ENCODE measurements around the gene REPS2. TPM values are rescaled to one million over a fixed set of nuclear protein-coding genes. Genes with fewer than 3 reads are reported as not detected.

The REPS2 gene
- total RNA-seq, 1 donor from 2014 or later: 1.5 TPM

DNA sequence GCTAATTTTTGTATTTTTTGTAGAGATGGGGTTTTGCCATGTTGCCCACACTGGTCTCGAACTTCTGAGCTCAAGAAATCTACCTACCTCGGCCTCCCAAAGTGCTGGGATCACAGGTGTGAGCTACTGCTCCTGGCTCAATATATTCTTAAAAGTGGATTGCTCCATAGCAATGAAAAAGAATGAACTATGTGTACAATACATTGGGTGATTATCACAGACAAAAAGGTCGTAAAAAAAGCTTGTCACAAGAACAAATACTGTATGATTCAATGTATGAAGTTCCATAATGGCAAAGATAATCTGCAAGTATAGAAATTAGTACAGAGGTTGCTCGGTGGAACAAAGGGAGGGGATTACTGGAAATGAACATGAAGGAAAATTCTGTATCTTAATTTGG lies 70.7 kb downstream of the REPS2 start:
- no peak for DNase-seq (ENCODE audit: extremely low spot score, unreplicated experiment)
- H3K4me1 Mint-ChIP-seq (ENCODE audit: unreplicated experiment): no peaks in the 10 kb centered on the region
- no peak overlapping the region for H3K27ac Mint-ChIP-seq (ENCODE audit: unreplicated experiment)
- no peaks in the 10 kb centered on the region for H3K36me3 Mint-ChIP-seq (ENCODE audit: unreplicated experiment)
- H3K27me3 Mint-ChIP-seq (ENCODE audit: unreplicated experiment): no peaks in the 10 kb centered on the region
- no peaks in the 10 kb centered on the region for H3K9me3 Mint-ChIP-seq (ENCODE audit: unreplicated experiment)
- TF ChIP-seq, protein P1, sequence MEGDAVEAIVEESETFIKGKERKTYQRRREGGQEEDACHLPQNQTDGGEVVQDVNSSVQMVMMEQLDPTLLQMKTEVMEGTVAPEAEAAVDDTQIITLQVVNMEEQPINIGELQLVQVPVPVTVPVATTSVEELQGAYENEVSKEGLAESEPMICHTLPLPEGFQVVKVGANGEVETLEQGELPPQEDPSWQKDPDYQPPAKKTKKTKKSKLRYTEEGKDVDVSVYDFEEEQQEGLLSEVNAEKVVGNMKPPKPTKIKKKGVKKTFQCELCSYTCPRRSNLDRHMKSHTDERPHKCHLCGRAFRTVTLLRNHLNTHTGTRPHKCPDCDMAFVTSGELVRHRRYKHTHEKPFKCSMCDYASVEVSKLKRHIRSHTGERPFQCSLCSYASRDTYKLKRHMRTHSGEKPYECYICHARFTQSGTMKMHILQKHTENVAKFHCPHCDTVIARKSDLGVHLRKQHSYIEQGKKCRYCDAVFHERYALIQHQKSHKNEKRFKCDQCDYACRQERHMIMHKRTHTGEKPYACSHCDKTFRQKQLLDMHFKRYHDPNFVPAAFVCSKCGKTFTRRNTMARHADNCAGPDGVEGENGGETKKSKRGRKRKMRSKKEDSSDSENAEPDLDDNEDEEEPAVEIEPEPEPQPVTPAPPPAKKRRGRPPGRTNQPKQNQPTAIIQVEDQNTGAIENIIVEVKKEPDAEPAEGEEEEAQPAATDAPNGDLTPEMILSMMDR (IDR thresholded peaks at IDR 0.05): no peak
- no peak overlapping the region for H3K4me3 Mint-ChIP-seq (ENCODE audit: unreplicated experiment)

GRCh38 chrX:17020356-17020755 lies 73.9 kb downstream of the REPS2 start:
- peaks cover 2% of the 10 kb centered on the region for H3K27me3 Mint-ChIP-seq (ENCODE audit: unreplicated experiment)
- no peak for DNase-seq (ENCODE audit: extremely low spot score, unreplicated experiment)

GRCh38 chrX:17020851-17021821 lies 74.7 kb downstream of the REPS2 start:
- no peaks in the 10 kb centered on the region for H3K9me3 Mint-ChIP-seq (ENCODE audit: unreplicated experiment)
- TF ChIP-seq, protein P1 (IDR thresholded peaks at IDR 0.05): no peak
- H3K4me3 Mint-ChIP-seq (ENCODE audit: unreplicated experiment): no peak overlapping the region
- H3K27ac Mint-ChIP-seq (ENCODE audit: unreplicated experiment): no peak overlapping the region
- H3K4me1 Mint-ChIP-seq (ENCODE audit: unreplicated experiment): no peaks in the 10 kb centered on the region
- no peaks in the 10 kb centered on the region for H3K36me3 Mint-ChIP-seq (ENCODE audit: unreplicated experiment)
- H3K27me3 Mint-ChIP-seq (ENCODE audit: unreplicated experiment): peaks cover 2% of the 10 kb centered on the region
- DNase-seq (ENCODE audit: extremely low spot score, unreplicated experiment): no peak

More at GRCh38 chrX:17020356-17020755, 73.9 kb downstream of the REPS2 start:
- Mint-ChIP-seq H3K27ac (ENCODE audit: unreplicated experiment) (no peak overlapping the region), H3K36me3 (ENCODE audit: unreplicated experiment) (no peaks in the 10 kb centered on the region), H3K4me1 (ENCODE audit: unreplicated experiment) (no peaks in the 10 kb centered on the region), H3K9me3 (ENCODE audit: unreplicated experiment) (no peaks in the 10 kb centered on the region), H3K4me3 (ENCODE audit: unreplicated experiment) (no peak overlapping the region)
- TF ChIP-seq, protein P1 (IDR thresholded peaks at IDR 0.05): no peak

DNA sequence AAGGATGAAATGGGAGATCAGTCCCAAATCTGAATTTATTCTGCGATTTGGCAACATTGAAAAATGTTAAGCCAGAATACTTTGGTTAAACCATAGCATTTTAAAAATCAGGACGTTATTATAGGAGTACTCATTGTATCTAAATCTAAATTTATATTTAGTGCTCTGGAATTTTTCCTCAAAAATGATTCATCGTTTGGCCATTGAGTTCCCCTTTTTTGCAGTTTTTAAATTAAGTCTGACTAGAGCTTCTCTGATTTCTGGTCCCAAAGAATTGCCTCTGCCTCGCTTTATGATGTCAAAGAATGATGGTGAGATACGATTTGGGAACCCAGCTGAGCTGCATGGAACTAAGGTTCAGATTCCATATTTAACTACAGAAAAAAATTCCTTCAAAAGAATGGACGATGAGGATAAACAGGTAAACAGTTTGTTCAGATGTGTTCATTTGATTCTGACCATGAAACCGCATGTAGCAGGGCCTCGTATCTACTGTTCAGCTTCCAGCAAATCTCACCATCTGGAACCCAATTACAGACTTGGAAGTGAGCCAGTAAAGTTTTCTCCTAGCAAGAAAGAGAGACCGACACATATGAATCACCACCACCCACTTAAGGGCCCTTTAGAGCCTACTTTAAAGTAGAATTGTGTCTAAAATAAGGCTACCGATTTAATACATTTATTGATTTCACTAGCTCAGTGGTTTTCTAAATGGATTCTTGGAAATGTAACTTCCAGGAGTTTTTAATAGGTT lies 75.6 kb downstream of the REPS2 start:
- Mint-ChIP-seq H3K9me3 (ENCODE audit: unreplicated experiment) (no peaks in the 10 kb centered on the region), H3K36me3 (ENCODE audit: unreplicated experiment) (no peaks in the 10 kb centered on the region), H3K27ac (ENCODE audit: unreplicated experiment) (no peak overlapping the region), H3K4me1 (ENCODE audit: unreplicated experiment) (no peaks in the 10 kb centered on the region), H3K4me3 (ENCODE audit: unreplicated experiment) (no peak overlapping the region), H3K27me3 (ENCODE audit: unreplicated experiment) (peaks cover 2% of the 10 kb centered on the region)
- TF ChIP-seq, protein P1 (IDR thresholded peaks at IDR 0.05): no peak
- DNase-seq (ENCODE audit: extremely low spot score, unreplicated experiment): no peak

- TF ChIP-seq, protein P1 (IDR thresholded peaks at IDR 0.05): no peak
- Mint-ChIP-seq H3K4me1 (ENCODE audit: unreplicated experiment) (no peaks in the 10 kb centered on the region), H3K27ac (ENCODE audit: unreplicated experiment) (no peak overlapping the region), H3K9me3 (ENCODE audit: unreplicated experiment) (no peaks in the 10 kb centered on the region), H3K4me3 (ENCODE audit: unreplicated experiment) (no peak overlapping the region), H3K27me3 (ENCODE audit: unreplicated experiment) (peaks cover 2% of the 10 kb centered on the region), H3K36me3 (ENCODE audit: unreplicated experiment) (no peaks in the 10 kb centered on the region)
- DNase-seq (ENCODE audit: extremely low spot score, unreplicated experiment): no peak
These were observed 77.2 kb downstream of the REPS2 start for GRCh38 chrX:17023661-17024060.

Measured in osteocyte (in vitro differentiated cells).